ENCODE measurements around the gene DGAT2L6. TPM values are rescaled to one million over a fixed set of nuclear protein-coding genes. Genes with fewer than 3 reads are reported as not detected.

The DGAT2L6 gene
- polyA plus RNA-seq, 1 of the 3 experiments (the other 2 are of a cell fraction), result 0.05 TPM

DNA sequence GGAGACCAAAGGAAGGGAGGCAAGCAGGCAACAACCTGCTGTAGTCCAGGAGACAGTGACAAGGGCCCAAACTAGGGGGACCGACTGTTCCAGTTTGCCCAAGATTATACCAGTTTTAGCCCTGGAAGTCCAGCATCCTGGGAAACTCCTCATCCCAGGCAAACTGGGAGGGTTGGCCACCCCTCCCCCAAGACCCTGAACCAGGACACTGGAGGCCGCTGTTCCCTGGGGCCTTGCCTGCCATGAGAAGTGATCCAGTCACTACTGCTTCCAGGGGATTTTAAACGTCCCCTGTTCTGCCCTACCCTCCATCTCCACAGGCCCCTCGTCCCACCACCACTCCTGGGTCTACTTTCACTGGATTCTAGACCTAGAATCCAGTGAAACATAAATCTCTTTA, 4.3 kb upstream of the DGAT2L6 start:
- H3K27ac ChIP-seq (ENCODE audit: low read depth in 2 of 2, low read length in 1 of 2), result no peak overlapping the region
- CTCF ChIA-PET, result no interaction called here

More for the DNA sequence above, 4.3 kb upstream of the DGAT2L6 start:
- Histone ChIP-seq H3K9me3 (no peaks in the 10 kb centered on the region), H3K4me2 (no peak overlapping the region), H4K20me1 (ENCODE audit: insufficient read depth) (no peaks in the 10 kb centered on the region), H3K9me2 (no peaks in the 10 kb centered on the region), H2AFZ (ENCODE audit: low read depth) (no peak overlapping the region), H3F3A (replicated peaks; ENCODE audit: insufficient read depth) (peaks cover 19% of the 10 kb centered on the region), H3K4me1 (ENCODE audit: control insufficient read depth in 1 of 2, insufficient read depth in 2 of 2, low read depth in 1 of 2, low read length in 1 of 2) (peaks cover 0 to 5% of the 10 kb centered on the region in 2 experiments; a peak in 2 of 4 replicates), H3K27me3 (ENCODE audit: insufficient read depth) (no peaks in the 10 kb centered on the region), H3K36me3 (replicated peaks in 1 of 2; ENCODE audit: control insufficient read depth in 1 of 2, insufficient read depth in 2 of 2, low read length in 1 of 2) (no peaks in the 10 kb centered on the region), H3K9ac (no peak overlapping the region), H3K79me2 (ENCODE audit: insufficient read depth) (no peaks in the 10 kb centered on the region), H3K4me3 (ENCODE audit: low read depth in 2 of 2, low read length in 1 of 2) (no peak overlapping the region)
- DNase-seq, result no peak
- POLR2A ChIA-PET, result no interaction called here
- TF ChIP-seq, protein P1, sequence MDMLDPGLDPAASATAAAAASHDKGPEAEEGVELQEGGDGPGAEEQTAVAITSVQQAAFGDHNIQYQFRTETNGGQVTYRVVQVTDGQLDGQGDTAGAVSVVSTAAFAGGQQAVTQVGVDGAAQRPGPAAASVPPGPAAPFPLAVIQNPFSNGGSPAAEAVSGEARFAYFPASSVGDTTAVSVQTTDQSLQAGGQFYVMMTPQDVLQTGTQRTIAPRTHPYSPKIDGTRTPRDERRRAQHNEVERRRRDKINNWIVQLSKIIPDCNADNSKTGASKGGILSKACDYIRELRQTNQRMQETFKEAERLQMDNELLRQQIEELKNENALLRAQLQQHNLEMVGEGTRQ (IDR thresholded peaks at IDR 0.05; ENCODE audit: borderline replicate concordance, low read depth, low read length), result no peak
- TF ChIP-seq, protein P2, sequence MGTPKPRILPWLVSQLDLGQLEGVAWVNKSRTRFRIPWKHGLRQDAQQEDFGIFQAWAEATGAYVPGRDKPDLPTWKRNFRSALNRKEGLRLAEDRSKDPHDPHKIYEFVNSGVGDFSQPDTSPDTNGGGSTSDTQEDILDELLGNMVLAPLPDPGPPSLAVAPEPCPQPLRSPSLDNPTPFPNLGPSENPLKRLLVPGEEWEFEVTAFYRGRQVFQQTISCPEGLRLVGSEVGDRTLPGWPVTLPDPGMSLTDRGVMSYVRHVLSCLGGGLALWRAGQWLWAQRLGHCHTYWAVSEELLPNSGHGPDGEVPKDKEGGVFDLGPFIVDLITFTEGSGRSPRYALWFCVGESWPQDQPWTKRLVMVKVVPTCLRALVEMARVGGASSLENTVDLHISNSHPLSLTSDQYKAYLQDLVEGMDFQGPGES (IDR thresholded peaks at IDR 0.05; ENCODE audit: low read depth, low read length), result no peak
- TF ChIP-seq TEAD4 (IDR thresholded peaks at IDR 0.05; ENCODE audit: borderline replicate concordance, insufficient read depth) (no peak), FOSL2 (IDR thresholded peaks at IDR 0.05; ENCODE audit: borderline replicate concordance, low read depth) (no peak), GATA2 (CRISPR knock-in tag; IDR thresholded peaks at IDR 0.05) (no peak), RCOR1 (IDR thresholded peaks at IDR 0.05; ENCODE audit: low read length) (no peak), SIN3A (IDR thresholded peaks at IDR 0.05; ENCODE audit: borderline replicate concordance, low read depth, low read length) (no peak), RXRA (IDR thresholded peaks at IDR 0.05; ENCODE audit: borderline replicate concordance, low read depth) (no peak), TCF12 (IDR thresholded peaks at IDR 0.05) (no peak), EP300 (IDR thresholded peaks at IDR 0.05; ENCODE audit: borderline replicate concordance in 1 of 2, low read depth in 1 of 2, low read length in 1 of 2) (no peak), FOXJ3 (CRISPR knock-in tag; IDR thresholded peaks at IDR 0.05) (no peak), RFX5 (IDR thresholded peaks at IDR 0.05; ENCODE audit: low read length) (no peak), MXI1 (IDR thresholded peaks at IDR 0.05; ENCODE audit: low read depth, low read length) (no peak), FOXM1 (IDR thresholded peaks at IDR 0.05; ENCODE audit: low read depth) (no peak), ELF1 (IDR thresholded peaks at IDR 0.05) (no peak)
- TF ChIP-seq, protein P3, sequence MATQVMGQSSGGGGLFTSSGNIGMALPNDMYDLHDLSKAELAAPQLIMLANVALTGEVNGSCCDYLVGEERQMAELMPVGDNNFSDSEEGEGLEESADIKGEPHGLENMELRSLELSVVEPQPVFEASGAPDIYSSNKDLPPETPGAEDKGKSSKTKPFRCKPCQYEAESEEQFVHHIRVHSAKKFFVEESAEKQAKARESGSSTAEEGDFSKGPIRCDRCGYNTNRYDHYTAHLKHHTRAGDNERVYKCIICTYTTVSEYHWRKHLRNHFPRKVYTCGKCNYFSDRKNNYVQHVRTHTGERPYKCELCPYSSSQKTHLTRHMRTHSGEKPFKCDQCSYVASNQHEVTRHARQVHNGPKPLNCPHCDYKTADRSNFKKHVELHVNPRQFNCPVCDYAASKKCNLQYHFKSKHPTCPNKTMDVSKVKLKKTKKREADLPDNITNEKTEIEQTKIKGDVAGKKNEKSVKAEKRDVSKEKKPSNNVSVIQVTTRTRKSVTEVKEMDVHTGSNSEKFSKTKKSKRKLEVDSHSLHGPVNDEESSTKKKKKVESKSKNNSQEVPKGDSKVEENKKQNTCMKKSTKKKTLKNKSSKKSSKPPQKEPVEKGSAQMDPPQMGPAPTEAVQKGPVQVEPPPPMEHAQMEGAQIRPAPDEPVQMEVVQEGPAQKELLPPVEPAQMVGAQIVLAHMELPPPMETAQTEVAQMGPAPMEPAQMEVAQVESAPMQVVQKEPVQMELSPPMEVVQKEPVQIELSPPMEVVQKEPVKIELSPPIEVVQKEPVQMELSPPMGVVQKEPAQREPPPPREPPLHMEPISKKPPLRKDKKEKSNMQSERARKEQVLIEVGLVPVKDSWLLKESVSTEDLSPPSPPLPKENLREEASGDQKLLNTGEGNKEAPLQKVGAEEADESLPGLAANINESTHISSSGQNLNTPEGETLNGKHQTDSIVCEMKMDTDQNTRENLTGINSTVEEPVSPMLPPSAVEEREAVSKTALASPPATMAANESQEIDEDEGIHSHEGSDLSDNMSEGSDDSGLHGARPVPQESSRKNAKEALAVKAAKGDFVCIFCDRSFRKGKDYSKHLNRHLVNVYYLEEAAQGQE (IDR thresholded peaks at IDR 0.05; ENCODE audit: low read depth, low read length), result no peak
- TF ChIP-seq, protein P4, sequence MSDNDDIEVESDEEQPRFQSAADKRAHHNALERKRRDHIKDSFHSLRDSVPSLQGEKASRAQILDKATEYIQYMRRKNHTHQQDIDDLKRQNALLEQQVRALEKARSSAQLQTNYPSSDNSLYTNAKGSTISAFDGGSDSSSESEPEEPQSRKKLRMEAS (IDR thresholded peaks at IDR 0.05; ENCODE audit: low read depth), result no peak
- TF ChIP-seq, protein P5, sequence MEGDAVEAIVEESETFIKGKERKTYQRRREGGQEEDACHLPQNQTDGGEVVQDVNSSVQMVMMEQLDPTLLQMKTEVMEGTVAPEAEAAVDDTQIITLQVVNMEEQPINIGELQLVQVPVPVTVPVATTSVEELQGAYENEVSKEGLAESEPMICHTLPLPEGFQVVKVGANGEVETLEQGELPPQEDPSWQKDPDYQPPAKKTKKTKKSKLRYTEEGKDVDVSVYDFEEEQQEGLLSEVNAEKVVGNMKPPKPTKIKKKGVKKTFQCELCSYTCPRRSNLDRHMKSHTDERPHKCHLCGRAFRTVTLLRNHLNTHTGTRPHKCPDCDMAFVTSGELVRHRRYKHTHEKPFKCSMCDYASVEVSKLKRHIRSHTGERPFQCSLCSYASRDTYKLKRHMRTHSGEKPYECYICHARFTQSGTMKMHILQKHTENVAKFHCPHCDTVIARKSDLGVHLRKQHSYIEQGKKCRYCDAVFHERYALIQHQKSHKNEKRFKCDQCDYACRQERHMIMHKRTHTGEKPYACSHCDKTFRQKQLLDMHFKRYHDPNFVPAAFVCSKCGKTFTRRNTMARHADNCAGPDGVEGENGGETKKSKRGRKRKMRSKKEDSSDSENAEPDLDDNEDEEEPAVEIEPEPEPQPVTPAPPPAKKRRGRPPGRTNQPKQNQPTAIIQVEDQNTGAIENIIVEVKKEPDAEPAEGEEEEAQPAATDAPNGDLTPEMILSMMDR (IDR thresholded peaks at IDR 0.05), result no peak
- TF ChIP-seq, protein P6, sequence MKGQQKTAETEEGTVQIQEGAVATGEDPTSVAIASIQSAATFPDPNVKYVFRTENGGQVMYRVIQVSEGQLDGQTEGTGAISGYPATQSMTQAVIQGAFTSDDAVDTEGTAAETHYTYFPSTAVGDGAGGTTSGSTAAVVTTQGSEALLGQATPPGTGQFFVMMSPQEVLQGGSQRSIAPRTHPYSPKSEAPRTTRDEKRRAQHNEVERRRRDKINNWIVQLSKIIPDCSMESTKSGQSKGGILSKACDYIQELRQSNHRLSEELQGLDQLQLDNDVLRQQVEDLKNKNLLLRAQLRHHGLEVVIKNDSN (IDR thresholded peaks at IDR 0.05; ENCODE audit: borderline replicate concordance, low read depth), result no peak
- 30% methylated on average over 2 of the region's 4 CpGs for WGBS (ENCODE audit: low lambda C conversion rate)
